22Rv1 (cell line): ENCODE results near the gene SFSWAP.

Source experiments
- CTCF ChIP-seq: fragments of 450-650 bp; IDR thresholded peaks from 2 replicates; pipeline ENCODE4 v1.5.1; 2017; ENCODE audit warnings: mild to moderate bottlenecking
- ZFX ChIP-seq: fragments of 450-650 bp; IDR thresholded peaks from 2 replicates; pipeline ENCODE4 v1.6.1; 2017; ENCODE audit warnings: antibody characterized with exemption, borderline replicate concordance

DNA sequence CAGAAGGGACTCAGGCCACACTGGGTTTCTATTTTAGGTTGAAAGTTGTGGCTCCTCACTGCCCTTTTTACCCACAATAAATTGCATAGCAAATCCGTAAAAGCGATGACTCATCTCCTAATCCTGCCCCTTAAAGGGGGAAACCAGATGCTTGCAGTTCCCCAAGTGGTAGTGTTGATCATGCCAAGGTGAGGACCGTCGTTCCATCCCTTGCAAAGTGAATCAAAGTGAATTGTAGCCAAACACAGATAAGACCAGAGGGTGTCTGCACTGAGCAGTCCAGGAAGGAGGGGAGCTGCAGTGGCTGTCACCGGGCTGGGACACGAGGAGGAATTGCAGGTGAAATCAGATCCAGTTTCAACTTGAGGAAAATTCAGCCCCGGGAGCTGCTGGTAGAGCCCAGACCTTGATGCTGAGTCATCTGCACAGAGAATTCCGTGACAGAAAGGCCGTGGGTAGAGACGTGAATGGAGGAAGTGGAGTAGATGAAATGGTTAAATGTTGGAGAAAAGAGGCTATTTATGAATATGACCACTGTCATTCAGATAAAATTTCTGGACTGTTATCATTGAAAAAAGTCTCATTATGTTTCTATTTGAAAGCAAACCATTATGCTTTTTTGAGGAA, 73.1 kb downstream of the SFSWAP start:
- TF ChIP-seq CTCF (no peak), ZFX (no peak)
